ENCODE results near the gene DTL. TPM values are rescaled to one million over a fixed set of nuclear protein-coding genes. Genes with fewer than 3 reads are reported as not detected.

The DTL gene
- total and polyA plus RNA-seq, 2 of the 13 experiments (the other 11 are each of a cell fraction or from before 2014, with no cell fraction given) = 10.4 to 32.8 TPM

GRCh38 chr1:212062832-212063438 lies 27.4 kb downstream of the DTL start (continued):
- TF ChIP-seq ZC3H13 (CRISPR knock-in tag; IDR thresholded peaks at IDR 0.05) (no peak), HNRNPK (IDR thresholded peaks at IDR 0.05; ENCODE audit: low read depth, low read length, poor library complexity, severe bottlenecking) (no peak), SMC3 (IDR thresholded peaks at IDR 0.05; ENCODE audit: low read length) (peak; percentile 83), TOPORS (CRISPR knock-in tag; IDR thresholded peaks at IDR 0.05) (no peak), NFKBIZ (CRISPR knock-in tag; IDR thresholded peaks at IDR 0.05) (no peak), TFDP2 (CRISPR knock-in tag; IDR thresholded peaks at IDR 0.05) (no peak), ARID5B (CRISPR knock-in tag; IDR thresholded peaks at IDR 0.05) (0 out of 2 replicates have a peak, but pooled peaks have one; percentile 28), MTERF4 (CRISPR knock-in tag; IDR thresholded peaks at IDR 0.05) (no peak), HMG20A (CRISPR knock-in tag; IDR thresholded peaks at IDR 0.05; ENCODE audit: borderline replicate concordance) (no peak), HOXA9 (CRISPR knock-in tag; IDR thresholded peaks at IDR 0.05; ENCODE audit: borderline replicate concordance) (no peak), ZFP41 (CRISPR knock-in tag; IDR thresholded peaks at IDR 0.05; ENCODE audit: borderline replicate concordance) (no peak), MXD3 (CRISPR knock-in tag; IDR thresholded peaks at IDR 0.05) (no peak), ZNF768 (CRISPR knock-in tag; IDR thresholded peaks at IDR 0.05) (no peak), JUND (CRISPR knock-in tag; IDR thresholded peaks at IDR 0.05) (no peak), PPARG (CRISPR knock-in tag; conservative IDR thresholded peaks at IDR 0.05) (no peak), NFE2L1 (CRISPR knock-in tag; IDR thresholded peaks at IDR 0.05; ENCODE audit: borderline replicate concordance) (no peak), ARID3A (IDR thresholded peaks at IDR 0.05; ENCODE audit: low read depth, low read length) (peak; percentile 70; the same call in 1 of the 2 replicates), ZNF589 (CRISPR knock-in tag; conservative IDR thresholded peaks at IDR 0.05) (no peak), STAG1 (CRISPR knock-in tag; IDR thresholded peaks at IDR 0.05) (peak; percentile 67), ZNF33A (CRISPR knock-in tag; IDR thresholded peaks at IDR 0.05; ENCODE audit: borderline replicate concordance) (no peak), SOX13 (IDR thresholded peaks at IDR 0.05) (no peak), SOX13 (CRISPR knock-in tag; conservative IDR thresholded peaks at IDR 0.05 in 1 of 2, IDR thresholded peaks at IDR 0.05 in 1 of 2) (no peak)

Measured in HepG2 (cell line).